ENCODE data around the gene EREG. TPM values are rescaled to one million over a fixed set of nuclear protein-coding genes. Genes with fewer than 3 reads are reported as not detected.

The EREG gene
- total RNA-seq, 1 experiment from 2014 or later = not detected

- Mint-ChIP-seq H3K9me3 (no peaks in the 10 kb centered on the region; a peak in 1 of 5 replicates), H3K27me3 (ENCODE audit: low read depth) (no peaks in the 10 kb centered on the region), H3K36me3 (ENCODE audit: insufficient read depth in 1 of 3, low read depth in 3 of 3) (no peaks in the 10 kb centered on the region), H3K4me3 (no peak overlapping the region), H3K27ac (no peak overlapping the region), H3K4me1 (peaks cover 11 to 13% of the 10 kb centered on the region in 2 experiments)
- H4K91ac ChIP-seq (ENCODE audit: insufficient read length, low read depth, low read length) = no peak overlapping the region
- no peak overlapping the region for H2BK120ac ChIP-seq (ENCODE audit: low read depth, low read length, poor library complexity, severe bottlenecking)
- no peak overlapping the region for H2BK20ac ChIP-seq (ENCODE audit: low read depth, low read length, poor library complexity, severe bottlenecking)
- H4K8ac ChIP-seq (replicated peaks; ENCODE audit: insufficient read length, low read depth, low read length) = no peak overlapping the region
- no peak overlapping the region for H3K23ac ChIP-seq (ENCODE audit: insufficient read length, low read depth, low read length)
- H4K20me1 ChIP-seq (ENCODE audit: control insufficient read depth, insufficient read depth, insufficient read length) = no peaks in the 10 kb centered on the region
- H3K56ac ChIP-seq (ENCODE audit: insufficient read length, low read depth, low read length) = no peak overlapping the region
- WGBS (ENCODE audit: extremely low coverage, insufficient read length, low lambda C conversion rate) = no CpG with 5 or more reads among the region's 2 CpGs
- H3K79me2 ChIP-seq (ENCODE audit: insufficient read depth, low read length) = no peaks in the 10 kb centered on the region
- no peaks in the 10 kb centered on the region for H3K79me1 ChIP-seq (ENCODE audit: insufficient read depth, low read depth, low read length, poor library complexity, severe bottlenecking)
- no peak overlapping the region for H3K4ac ChIP-seq (ENCODE audit: low read depth, low read length)
- DNase-seq = no peak
- H2BK15ac ChIP-seq (ENCODE audit: low read depth, low read length) = no peak overlapping the region
- H3K9me3 ChIP-seq (ENCODE audit: control insufficient read depth, low read depth, low read length) = no peaks in the 10 kb centered on the region
- H2AK5ac ChIP-seq (ENCODE audit: insufficient read length, low read length) = no peak overlapping the region
- no peak overlapping the region for H3K14ac ChIP-seq (ENCODE audit: insufficient read depth, low read length)
- no peak overlapping the region for H3K4me2 ChIP-seq (ENCODE audit: insufficient read depth, insufficient read length, low read length)
- no peak overlapping the region for H3K9ac ChIP-seq (ENCODE audit: extremely low read depth, insufficient read length, low read length)
- H3K27ac ChIP-seq (ENCODE audit: insufficient read length, low read depth, low read length) = no peak overlapping the region
- H3K23me2 ChIP-seq (ENCODE audit: insufficient read length, low read depth, low read length, poor library complexity, severe bottlenecking) = no peaks in the 10 kb centered on the region
- H2BK12ac ChIP-seq (ENCODE audit: insufficient read length, low read depth, low read length) = no peak overlapping the region
- H4K5ac ChIP-seq (ENCODE audit: insufficient read length, low read depth, low read length) = no peak overlapping the region
- H3K18ac ChIP-seq (ENCODE audit: insufficient read length, low read depth, low read length) = no peak overlapping the region
- H3K27me3 ChIP-seq (ENCODE audit: insufficient read depth, low read length) = no peaks in the 10 kb centered on the region
- H2BK5ac ChIP-seq (ENCODE audit: insufficient read length, low read length) = no peak overlapping the region
- no peak overlapping the region for H3T11ph ChIP-seq (ENCODE audit: low read length)
- peaks cover 3% of the 10 kb centered on the region; the same call in 1 of the 2 replicates for H3K4me1 ChIP-seq (ENCODE audit: insufficient read depth, low read length)
- no peak for TF ChIP-seq CTCF (conservative IDR thresholded peaks at IDR 0.05)
- no peak overlapping the region for H2AFZ ChIP-seq (ENCODE audit: low read length)
Observed at GRCh38 chr4:74316397-74316796, 48.5 kb upstream of the EREG start.
